Glutamatergic neuron (in vitro differentiated cells): ENCODE results near the gene CCR5. TPM values are rescaled to one million over a fixed set of nuclear protein-coding genes. Genes with fewer than 3 reads are reported as not detected.
"Not testable (repeated sequence)": the region's sequence is repeated elsewhere in the genome, so short reads cannot be mapped to it uniquely, and the experiment has no call there.

Source experiments
- DNase-seq: peaks from one replicate; pipeline ENCODE4 v3.0.0; 2022
- H3K27ac Mint-ChIP-seq: one replicate; pipeline ENCODE4 v1.8.0; 2020; ENCODE audit warnings: mild to moderate bottlenecking, mixed read lengths, inconsistent platforms; ENCODE audit not compliant: unreplicated experiment
- H3K27me3 Mint-ChIP-seq: one replicate; pipeline ENCODE4 v1.8.0; 2020; ENCODE audit warnings: mild to moderate bottlenecking, moderate library complexity, mixed read lengths, inconsistent platforms; ENCODE audit not compliant: unreplicated experiment
- H3K36me3 Mint-ChIP-seq: one replicate; pipeline ENCODE4 v1.8.0; 2020; ENCODE audit warnings: mild to moderate bottlenecking, mixed read lengths, inconsistent platforms; ENCODE audit not compliant: unreplicated experiment
- H3K4me1 Mint-ChIP-seq: one replicate; pipeline ENCODE4 v1.8.0; 2020; ENCODE audit warnings: mild to moderate bottlenecking, low read depth, mixed read lengths, inconsistent platforms; ENCODE audit not compliant: unreplicated experiment
- H3K4me3 Mint-ChIP-seq: one replicate; pipeline ENCODE4 v1.8.0; 2020; ENCODE audit warnings: mild to moderate bottlenecking, mixed read lengths, inconsistent platforms; ENCODE audit not compliant: unreplicated experiment
- H3K9me3 Mint-ChIP-seq: one replicate; pipeline ENCODE4 v1.8.0; 2020; ENCODE audit warnings: mild to moderate bottlenecking, moderate library complexity, mixed read lengths, inconsistent platforms; ENCODE audit not compliant: unreplicated experiment
- total RNA-seq: library from RNA; stranded (reverse); fragmentation: NEBNext Ultra II Directional; extraction: Animal tissue kit (Norgen Biotek cat#: 25700); gene quantifications from one replicate; pipeline ENCODE4 v1.2.1, GENCODE V29; 2021; ENCODE audit not compliant: unreplicated experiment
- TF ChIP-seq, protein P1 (sequence below): fragments of 200-600 bp; sonication (generic); IDR thresholded peaks from one replicate; pipeline ENCODE4 v1.5.0; 2021; ENCODE audit not compliant: partially characterized antibody, unreplicated experiment

Gene CCR5
- total RNA-seq, 1 donor from 2014 or later: not detected

DNA sequence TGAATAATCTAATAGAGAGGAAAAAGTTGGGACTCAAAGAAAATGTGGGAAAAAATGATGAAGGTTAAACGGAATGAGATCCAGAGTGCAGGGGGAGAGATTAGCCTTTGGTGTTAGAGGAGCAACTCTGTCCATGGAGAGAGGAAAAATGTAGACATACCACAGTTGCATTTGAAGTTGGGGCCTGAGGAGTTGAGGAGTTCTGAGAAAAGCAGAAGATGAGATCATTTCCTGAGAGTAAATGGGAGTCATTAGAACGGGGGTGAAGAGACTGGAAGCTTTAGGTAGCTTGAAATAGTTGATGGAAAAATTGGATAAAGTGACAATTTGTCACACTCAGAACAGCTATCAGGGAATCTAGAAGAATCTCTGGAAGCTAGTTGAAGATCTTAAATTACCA is 28.8 kb downstream of the CCR5 start:
- no peaks in the 10 kb centered on the region for H3K4me1 Mint-ChIP-seq

DNA sequence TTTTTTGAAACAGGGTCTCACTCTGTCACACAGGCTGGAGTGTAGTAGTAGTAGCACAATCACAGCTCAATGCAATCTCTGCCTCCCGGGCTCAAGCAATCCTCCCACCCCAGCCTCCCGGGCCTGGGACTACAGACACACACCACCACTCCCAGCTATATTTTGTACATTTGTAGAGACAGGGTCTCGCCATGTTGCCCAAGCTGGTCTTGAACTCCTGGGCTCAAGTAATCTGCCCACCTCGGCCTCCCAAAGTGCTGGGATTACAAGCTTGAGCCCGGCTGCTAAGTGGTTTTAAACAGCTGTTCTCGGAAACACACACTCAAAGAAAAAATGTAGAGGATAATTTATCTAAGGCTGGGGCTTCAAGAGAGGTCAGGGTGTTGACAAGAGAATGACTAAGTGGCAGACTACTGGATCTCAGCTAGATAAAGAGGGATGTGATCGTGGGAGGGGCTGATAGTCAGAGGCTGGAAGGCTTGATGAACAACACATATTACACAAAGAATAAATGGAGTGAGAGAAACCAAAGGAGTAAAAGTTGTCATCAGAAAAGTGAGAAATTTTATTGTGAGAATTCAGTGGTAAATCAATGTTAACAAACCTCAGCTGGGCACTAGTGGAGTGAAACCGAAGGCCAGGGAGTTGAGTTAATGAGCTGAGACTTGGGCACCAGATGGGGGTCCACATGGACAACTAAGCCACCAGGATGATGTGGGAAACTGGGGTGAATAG is 29.4 kb downstream of the CCR5 start:
- no peaks in the 10 kb centered on the region for H3K36me3 Mint-ChIP-seq
- no peak overlapping the region for H3K4me3 Mint-ChIP-seq
- H3K27ac Mint-ChIP-seq: no peak overlapping the region
- H3K9me3 Mint-ChIP-seq: no peaks in the 10 kb centered on the region
- H3K4me1 Mint-ChIP-seq: no peaks in the 10 kb centered on the region
- TF ChIP-seq, protein P1, sequence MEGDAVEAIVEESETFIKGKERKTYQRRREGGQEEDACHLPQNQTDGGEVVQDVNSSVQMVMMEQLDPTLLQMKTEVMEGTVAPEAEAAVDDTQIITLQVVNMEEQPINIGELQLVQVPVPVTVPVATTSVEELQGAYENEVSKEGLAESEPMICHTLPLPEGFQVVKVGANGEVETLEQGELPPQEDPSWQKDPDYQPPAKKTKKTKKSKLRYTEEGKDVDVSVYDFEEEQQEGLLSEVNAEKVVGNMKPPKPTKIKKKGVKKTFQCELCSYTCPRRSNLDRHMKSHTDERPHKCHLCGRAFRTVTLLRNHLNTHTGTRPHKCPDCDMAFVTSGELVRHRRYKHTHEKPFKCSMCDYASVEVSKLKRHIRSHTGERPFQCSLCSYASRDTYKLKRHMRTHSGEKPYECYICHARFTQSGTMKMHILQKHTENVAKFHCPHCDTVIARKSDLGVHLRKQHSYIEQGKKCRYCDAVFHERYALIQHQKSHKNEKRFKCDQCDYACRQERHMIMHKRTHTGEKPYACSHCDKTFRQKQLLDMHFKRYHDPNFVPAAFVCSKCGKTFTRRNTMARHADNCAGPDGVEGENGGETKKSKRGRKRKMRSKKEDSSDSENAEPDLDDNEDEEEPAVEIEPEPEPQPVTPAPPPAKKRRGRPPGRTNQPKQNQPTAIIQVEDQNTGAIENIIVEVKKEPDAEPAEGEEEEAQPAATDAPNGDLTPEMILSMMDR: no peak
- no peaks in the 10 kb centered on the region for H3K27me3 Mint-ChIP-seq
- DNase-seq: no peak

More for the DNA sequence above, 28.8 kb downstream of the CCR5 start:
- TF ChIP-seq, protein P1: no peak
- DNase-seq: no peak
- H3K27ac Mint-ChIP-seq: no peak overlapping the region
- H3K36me3 Mint-ChIP-seq: no peaks in the 10 kb centered on the region
- H3K9me3 Mint-ChIP-seq: no peaks in the 10 kb centered on the region
- H3K27me3 Mint-ChIP-seq: no peaks in the 10 kb centered on the region
- H3K4me3 Mint-ChIP-seq: no peak overlapping the region

DNA sequence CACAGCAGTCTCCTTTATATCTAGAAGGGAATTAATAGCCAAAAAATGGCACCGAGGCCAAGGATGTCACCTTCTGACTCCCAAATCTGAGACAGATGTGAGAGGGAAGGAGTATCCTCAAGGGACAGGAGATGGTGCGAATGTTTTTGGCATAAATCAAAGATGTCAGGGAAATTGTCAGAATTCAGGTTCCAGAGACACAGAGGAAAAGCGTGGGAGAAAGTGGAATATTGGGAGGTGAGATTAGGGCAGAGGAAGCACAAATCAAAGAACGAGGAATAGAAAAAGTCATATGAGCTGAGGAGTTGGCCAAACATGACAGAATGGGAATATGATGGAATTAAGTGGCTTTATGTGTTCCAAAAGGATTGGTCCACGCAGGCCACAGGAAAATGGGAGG is 30.1 kb downstream of the CCR5 start:
- no peak overlapping the region for H3K4me3 Mint-ChIP-seq

DNA sequence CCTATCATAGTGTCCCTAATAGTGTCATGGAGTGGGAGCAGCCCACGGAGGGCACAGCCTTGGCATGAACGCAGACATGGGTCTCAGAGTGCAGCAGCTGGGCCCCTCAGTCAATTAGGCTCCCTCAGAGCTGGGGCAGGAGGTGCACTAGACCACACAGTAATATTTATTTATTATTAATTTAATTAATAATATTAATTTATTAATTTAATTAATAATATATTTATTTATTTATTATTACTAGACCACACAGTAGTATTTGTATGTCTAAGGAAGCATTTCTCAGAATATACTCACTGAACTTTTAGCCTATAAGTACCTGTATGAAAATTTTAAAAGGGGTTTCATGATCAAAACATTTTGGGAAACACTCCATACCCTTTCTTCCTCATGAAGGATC is 30.8 kb downstream of the CCR5 start:
- TF ChIP-seq, protein P1: no peak
- no peak overlapping the region for H3K4me3 Mint-ChIP-seq
- no peaks in the 10 kb centered on the region for H3K9me3 Mint-ChIP-seq
- H3K36me3 Mint-ChIP-seq: no peaks in the 10 kb centered on the region
- no peak overlapping the region for H3K27ac Mint-ChIP-seq
- DNase-seq: no peak
- no peaks in the 10 kb centered on the region for H3K27me3 Mint-ChIP-seq
- no peaks in the 10 kb centered on the region for H3K4me1 Mint-ChIP-seq

More for the DNA sequence above, 30.1 kb downstream of the CCR5 start:
- Mint-ChIP-seq H3K36me3 (no peaks in the 10 kb centered on the region), H3K27me3 (no peaks in the 10 kb centered on the region), H3K9me3 (no peaks in the 10 kb centered on the region), H3K4me1 (no peaks in the 10 kb centered on the region), H3K27ac (no peak overlapping the region)
- no peak for DNase-seq
- TF ChIP-seq, protein P1: no peak

DNA sequence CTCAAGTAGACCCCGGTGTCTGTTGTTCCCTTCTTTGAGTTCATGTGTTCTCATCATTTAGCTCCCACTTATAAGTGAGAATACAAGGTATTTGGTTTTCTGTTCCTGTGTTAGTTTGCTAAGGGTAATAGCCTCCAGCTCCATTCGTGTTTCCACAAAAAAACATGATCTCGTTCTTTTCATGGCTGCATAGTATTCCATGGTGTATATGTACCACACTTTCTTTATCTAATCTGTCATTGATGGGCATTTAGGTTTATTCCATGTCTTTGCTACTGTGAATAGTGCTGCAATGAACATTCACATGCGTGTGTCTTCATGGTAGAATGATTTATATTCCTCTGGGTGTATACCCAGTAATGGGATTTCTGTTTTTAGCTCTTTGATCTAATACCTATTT is 32.2 kb downstream of the CCR5 start:
- not testable (repeated sequence) for H3K27ac Mint-ChIP-seq, H3K27me3 Mint-ChIP-seq, H3K36me3 Mint-ChIP-seq, H3K9me3 Mint-ChIP-seq, H3K4me1 Mint-ChIP-seq, DNase-seq, H3K4me3 Mint-ChIP-seq
